ENCODE measurements around the gene KATNAL1. TPM values are rescaled to one million over a fixed set of nuclear protein-coding genes. Genes with fewer than 3 reads are reported as not detected.
"Not testable (repeated sequence)": the region's sequence is repeated elsewhere in the genome, so short reads cannot be mapped to it uniquely, and the experiment has no call there.

The KATNAL1 gene
- total RNA-seq, 1 donor from 2014 or later, result 36.2 TPM

- no peak for TF ChIP-seq CTCF (IDR thresholded peaks at IDR 0.05)
- Mint-ChIP-seq H3K4me1 (ENCODE audit: low read depth) (no peaks in the 10 kb centered on the region), H3K9me3 (ENCODE audit: low read depth) (no peaks in the 10 kb centered on the region), H3K36me3 (ENCODE audit: low read depth) (peaks cover 4% of the 10 kb centered on the region), H3K27ac (ENCODE audit: unreplicated experiment) (no peak overlapping the region), H3K4me3 (ENCODE audit: unreplicated experiment) (no peak overlapping the region), H3K27me3 (ENCODE audit: low read depth) (no peaks in the 10 kb centered on the region)
- DNase-seq (ENCODE audit: low spot score), result no peak
Measured at GRCh38 chr13:30268673-30269072, 38.7 kb downstream of the KATNAL1 start.

GRCh38 chr13:30266756-30267155 lies 40.6 kb downstream of the KATNAL1 start:
- DNase-seq (ENCODE audit: low spot score), result no peak
- TF ChIP-seq CTCF (IDR thresholded peaks at IDR 0.05), result no peak
- Mint-ChIP-seq H3K36me3 (ENCODE audit: low read depth) (peaks cover 3% of the 10 kb centered on the region), H3K4me1 (ENCODE audit: low read depth) (no peaks in the 10 kb centered on the region), H3K4me3 (ENCODE audit: unreplicated experiment) (no peak overlapping the region), H3K27me3 (ENCODE audit: low read depth) (no peaks in the 10 kb centered on the region), H3K9me3 (ENCODE audit: low read depth) (no peaks in the 10 kb centered on the region), H3K27ac (ENCODE audit: unreplicated experiment) (no peak overlapping the region)

GRCh38 chr13:30259149-30259733 lies 48.1 kb downstream of the KATNAL1 start:
- peaks cover 30% of the 10 kb centered on the region for H3K4me1 Mint-ChIP-seq (ENCODE audit: low read depth)
- not testable (repeated sequence) for H3K27me3 Mint-ChIP-seq (ENCODE audit: low read depth); H3K27ac Mint-ChIP-seq (ENCODE audit: unreplicated experiment); H3K36me3 Mint-ChIP-seq (ENCODE audit: low read depth); DNase-seq (ENCODE audit: low spot score); H3K9me3 Mint-ChIP-seq (ENCODE audit: low read depth); H3K4me3 Mint-ChIP-seq (ENCODE audit: unreplicated experiment)

GRCh38 chr13:30257468-30258099 lies 49.8 kb downstream of the KATNAL1 start:
- Mint-ChIP-seq H3K27ac (ENCODE audit: unreplicated experiment) (peak overlapping the region; percentile 83), H3K27me3 (ENCODE audit: low read depth) (no peaks in the 10 kb centered on the region), H3K36me3 (ENCODE audit: low read depth) (peaks cover 7% of the 10 kb centered on the region), H3K9me3 (ENCODE audit: low read depth) (no peaks in the 10 kb centered on the region), H3K4me3 (ENCODE audit: unreplicated experiment) (peak overlapping the region; percentile 13), H3K4me1 (ENCODE audit: low read depth) (peaks cover 30% of the 10 kb centered on the region)
- no peak for DNase-seq (ENCODE audit: low spot score)
- TF ChIP-seq CTCF (IDR thresholded peaks at IDR 0.05), result no peak

GRCh38 chr13:30256713-30257467 lies 50.5 kb downstream of the KATNAL1 start:
- H3K27me3 Mint-ChIP-seq (ENCODE audit: low read depth), result no peaks in the 10 kb centered on the region
- peak overlapping the region; percentile 83 for H3K27ac Mint-ChIP-seq (ENCODE audit: unreplicated experiment)
- TF ChIP-seq CTCF (IDR thresholded peaks at IDR 0.05), result peak; percentile 46
- peaks cover 30% of the 10 kb centered on the region for H3K4me1 Mint-ChIP-seq (ENCODE audit: low read depth)
- H3K36me3 Mint-ChIP-seq (ENCODE audit: low read depth), result peaks cover 7% of the 10 kb centered on the region
- no peaks in the 10 kb centered on the region for H3K9me3 Mint-ChIP-seq (ENCODE audit: low read depth)
- DNase-seq (ENCODE audit: low spot score), result no peak
- no peak overlapping the region for H3K4me3 Mint-ChIP-seq (ENCODE audit: unreplicated experiment)
